ENCODE results near the gene ARL8B. TPM values are rescaled to one million over a fixed set of nuclear protein-coding genes. Genes with fewer than 3 reads are reported as not detected.

ARL8B gene
- total RNA-seq, 1 experiment from 2014 or later, result 54.0 TPM

GRCh38 chr3:5184499-5184898, 62.4 kb downstream of the ARL8B start:
- Histone ChIP-seq H3K36me3 (ENCODE audit: insufficient read depth, low read length, poor library complexity, severe bottlenecking) (peaks cover 4% of the 10 kb centered on the region), H3K9me3 (ENCODE audit: low read depth, low read length, poor library complexity, severe bottlenecking) (no peaks in the 10 kb centered on the region), H3K4me3 (ENCODE audit: low read depth, low read length, poor library complexity, severe bottlenecking) (no peak overlapping the region), H3K4me1 (ENCODE audit: insufficient read depth, low read length, poor library complexity, severe bottlenecking) (no peaks in the 10 kb centered on the region), H3K27ac (ENCODE audit: low read depth, low read length, poor library complexity, severe bottlenecking) (no peak overlapping the region), H3K27me3 (replicated peaks; ENCODE audit: insufficient read depth, low read depth, low read length, poor library complexity) (no peaks in the 10 kb centered on the region)
- ChIA-PET POLR2A (ENCODE audit: low non-redundant PET) (no interaction called here), CTCF (interaction anchor here (0.7 kb wide), 1 partner anchor 724 kb away, joined by 5 read pairs; no protein-coding TSS in a partner anchor)
- no peak for DNase-seq (ENCODE audit: low spot score)
- intact Hi-C loops (cut with micrococcal nuclease; ENCODE audit: unreplicated experiment), result no loop called here
- BruUV-seq (replicated peaks), result no TSS peak
- TF ChIP-seq EZH2 (IDR thresholded peaks at IDR 0.05; ENCODE audit: borderline replicate concordance, low read depth, low read length, poor library complexity, severe bottlenecking) (no peak), CTCF (conservative IDR thresholded peaks at IDR 0.05; ENCODE audit: low read depth, low read length) (no peak)

GRCh38 chr3:5185093-5185673, 63.1 kb downstream of the ARL8B start:
- Histone ChIP-seq H3K9me3 (ENCODE audit: low read depth, low read length, poor library complexity, severe bottlenecking) (no peaks in the 10 kb centered on the region), H3K27me3 (replicated peaks; ENCODE audit: insufficient read depth, low read depth, low read length, poor library complexity) (no peaks in the 10 kb centered on the region), H3K36me3 (ENCODE audit: insufficient read depth, low read length, poor library complexity, severe bottlenecking) (no peaks in the 10 kb centered on the region), H3K4me1 (ENCODE audit: insufficient read depth, low read length, poor library complexity, severe bottlenecking) (no peaks in the 10 kb centered on the region), H3K27ac (ENCODE audit: low read depth, low read length, poor library complexity, severe bottlenecking) (no peak overlapping the region), H3K4me3 (ENCODE audit: low read depth, low read length, poor library complexity, severe bottlenecking) (no peak overlapping the region)
- TF ChIP-seq EZH2 (IDR thresholded peaks at IDR 0.05; ENCODE audit: borderline replicate concordance, low read depth, low read length, poor library complexity, severe bottlenecking) (no peak), CTCF (conservative IDR thresholded peaks at IDR 0.05; ENCODE audit: low read depth, low read length) (no peak)
- ChIA-PET POLR2A (ENCODE audit: low non-redundant PET) (no interaction called here), CTCF (interaction anchor here (1.0 kb wide), 1 partner anchor 552 kb away, joined by 3 read pairs; no protein-coding TSS in a partner anchor)
- BruUV-seq (replicated peaks), result no TSS peak
- DNase-seq (ENCODE audit: low spot score), result no peak
- intact Hi-C loops (cut with micrococcal nuclease; ENCODE audit: unreplicated experiment), result loop anchor here (5.0 kb wide), 1 partner anchor 63 kb away; the partner anchor contains the start of gene ARL8B

GRCh38 chr3:5186089-5186857, 64.2 kb downstream of the ARL8B start:
- H3K4me3 ChIP-seq (ENCODE audit: low read depth, low read length, poor library complexity, severe bottlenecking), result peak overlapping the region; percentile 73
- no peak for TF ChIP-seq CTCF (conservative IDR thresholded peaks at IDR 0.05; ENCODE audit: low read depth, low read length)
- no peak for TF ChIP-seq EZH2 (IDR thresholded peaks at IDR 0.05; ENCODE audit: borderline replicate concordance, low read depth, low read length, poor library complexity, severe bottlenecking)
- BruUV-seq (replicated peaks), result no TSS peak
- ChIA-PET CTCF (interaction anchor here (1.0 kb wide), 1 partner anchor 553 kb away, joined by 3 read pairs; no protein-coding TSS in a partner anchor), POLR2A (ENCODE audit: low non-redundant PET) (no interaction called here)
- no peak for DNase-seq (ENCODE audit: low spot score)
- H3K9me3 ChIP-seq (ENCODE audit: low read depth, low read length, poor library complexity, severe bottlenecking), result no peaks in the 10 kb centered on the region
- intact Hi-C loops (cut with micrococcal nuclease; ENCODE audit: unreplicated experiment), result loop anchor here (5.0 kb wide), 1 partner anchor 64 kb away; the partner anchor contains the start of gene ARL8B
- no peaks in the 10 kb centered on the region for H3K27me3 ChIP-seq (replicated peaks; ENCODE audit: insufficient read depth, low read depth, low read length, poor library complexity)
- no peaks in the 10 kb centered on the region for H3K4me1 ChIP-seq (ENCODE audit: insufficient read depth, low read length, poor library complexity, severe bottlenecking)
- no peaks in the 10 kb centered on the region for H3K36me3 ChIP-seq (ENCODE audit: insufficient read depth, low read length, poor library complexity, severe bottlenecking)
- no peak overlapping the region for H3K27ac ChIP-seq (ENCODE audit: low read depth, low read length, poor library complexity, severe bottlenecking)
